OCI-LY7 (cell line): Measurements from ENCODE around the gene SKP1. TPM values are rescaled to one million over a fixed set of nuclear protein-coding genes. Genes with fewer than 3 reads are reported as not detected.

Experiments
- BruUV-seq: library from RNA; stranded (reverse); fragments of 400-500 nt; replicated peaks from 2 replicates; lab custom pipeline; 2021; lab: Mats Ljungman, UMichigan
- CTCF ChIA-PET: fragments of 300-600 bp; sonication (Branson Sonifier 250); formaldehyde crosslinking; loops from one replicate; lab custom pipeline; 2022; ENCODE audit warnings: antibody characterized with exemption; ENCODE audit not compliant: unreplicated experiment; lab: Charles Lee
- POLR2A ChIA-PET: fragments of 300-600 bp; sonication (Branson Sonifier 250); formaldehyde crosslinking; loops from one replicate; lab custom pipeline; 2022; ENCODE audit warnings: antibody characterized with exemption; lab: Charles Lee
- DNase-seq: peaks from one replicate; pipeline ENCODE4 v3.0.0-alpha.2; 2015; ENCODE audit warnings: low spot score
- H2AFZ ChIP-seq: fragments of 200-600 bp; sonication (generic), shearing (Covaris generic); 2 replicates; pipeline ENCODE4 v1.6.1; 2014; ENCODE audit warnings: mild to moderate bottlenecking, antibody characterized with exemption, low read length, moderate library complexity
- H3K27ac ChIP-seq: fragments of 200-600 bp; sonication (generic); 2 replicates; pipeline ENCODE4 v1.5.1; 2014; ENCODE audit warnings: mixed run types, low read depth, mild to moderate bottlenecking, moderate library complexity, low read length, inconsistent platforms; ENCODE audit not compliant: poor library complexity, severe bottlenecking
- H3K36me3 ChIP-seq: fragments of 200-600 bp; sonication (generic); 2 replicates; pipeline ENCODE4 v1.6.1; 2014; ENCODE audit warnings: mild to moderate bottlenecking, antibody characterized with exemption, low read length, moderate library complexity, mixed read lengths; ENCODE audit not compliant: insufficient read depth
- H3K4me1 ChIP-seq: fragments of 200-600 bp; sonication (generic); 2 replicates; pipeline ENCODE4 v1.5.1; 2014; ENCODE audit warnings: mild to moderate bottlenecking, low read length; ENCODE audit not compliant: insufficient read depth, poor library complexity, severe bottlenecking
- H3K4me2 ChIP-seq: fragments of 200-600 bp; sonication (generic); 2 replicates; pipeline ENCODE4 v1.6.1; 2014; ENCODE audit warnings: mild to moderate bottlenecking, low read length
- H3K4me3 ChIP-seq: fragments of 200-600 bp; sonication (generic); 2 replicates; pipeline ENCODE4 v1.5.1; 2014; ENCODE audit warnings: mild to moderate bottlenecking, low read depth, low read length; ENCODE audit not compliant: poor library complexity, severe bottlenecking
- H3K79me2 ChIP-seq: fragments of 200-600 bp; sonication (generic); 2 replicates; pipeline ENCODE4 v1.6.1; 2016; ENCODE audit warnings: low read depth, mild to moderate bottlenecking, low read length, moderate library complexity, mixed read lengths; ENCODE audit not compliant: insufficient read depth
- H3K9me2 ChIP-seq: fragments of 200-600 bp; sonication (generic); 2 replicates; pipeline ENCODE4 v1.6.1; 2016; ENCODE audit warnings: mild to moderate bottlenecking, low read length, mixed read lengths; ENCODE audit not compliant: insufficient read depth
- H3K9me3 ChIP-seq: fragments of 200-600 bp; sonication (generic); 2 replicates; pipeline ENCODE4 v1.6.1; 2014; ENCODE audit warnings: mild to moderate bottlenecking, mixed run types, low read length, mixed read lengths
- H4K20me1 ChIP-seq: fragments of 200-600 bp; sonication (generic); 2 replicates; pipeline ENCODE4 v1.6.1; 2014; ENCODE audit warnings: mild to moderate bottlenecking, antibody characterized with exemption, low read length, moderate library complexity, mixed read lengths; ENCODE audit not compliant: insufficient read depth
- CTCF ChIP-seq: fragments of 200-600 bp; sonication (generic); conservative IDR thresholded peaks from 2 replicates; pipeline ENCODE4 v1.5.1; 2014; ENCODE audit warnings: mild to moderate bottlenecking, antibody characterized with exemption, low read length, moderate library complexity, mixed read lengths
- EZH2phosphoT487 ChIP-seq: fragments of 200-600 bp; sonication (generic); IDR thresholded peaks from 2 replicates; pipeline ENCODE4 v1.6.1; 2018; ENCODE audit warnings: low read depth, borderline replicate concordance, mild to moderate bottlenecking, mixed run types, antibody characterized with exemption, low read length, moderate library complexity, mixed read lengths
- intact Hi-C: fragments of 100-400 bp; cut with micrococcal nuclease; formaldehyde crosslinking; loops from one replicate; pipeline ENCODE4 v1.10.0; 2022; ENCODE audit not compliant: unreplicated experiment
- total RNA-seq, 2 experiments: library from RNA; depleted of rRNA in 1 of 2; stranded (reverse); fragments of >200 nt in 1 of 2; shearing (Covaris generic) in 1 of 2; gene quantifications; 2 replicates each; pipeline ENCODE4 v1.2.3, GENCODE V29; 2014 to 2022

The SKP1 gene
- total RNA-seq, 2 experiments from 2014 or later = 129 to 204 TPM

- no TSS peak for BruUV-seq
- ChIA-PET CTCF (no interaction called here), POLR2A (interaction anchor here (0.7 to 2.5 kb wide), 3 partner anchors 9 to 155 kb away, joined by 3 to 7 read pairs (median 6); no protein-coding TSS in a partner anchor)
- no peak for DNase-seq
- Histone ChIP-seq H3K4me3 (no peak overlapping the region), H3K4me1 (no peaks in the 10 kb centered on the region), H3K27ac (no peak overlapping the region), H3K36me3 (peaks cover 83% of the 10 kb centered on the region), H3K9me3 (no peaks in the 10 kb centered on the region), H3K9me2 (no peaks in the 10 kb centered on the region), H4K20me1 (no peaks in the 10 kb centered on the region), H3K4me2 (no peak overlapping the region), H2AFZ (no peak overlapping the region), H3K79me2 (no peaks in the 10 kb centered on the region)
- intact Hi-C loops = no loop called here
- no peak for TF ChIP-seq CTCF
- no peak for TF ChIP-seq EZH2phosphoT487
These were observed 27.0 kb downstream of the SKP1 start for GRCh38 chr5:134149571-134150303.

GRCh38 chr5:134148986-134149539 is 27.7 kb downstream of the SKP1 start:
- H4K20me1 ChIP-seq = no peaks in the 10 kb centered on the region
- BruUV-seq = no TSS peak
- H3K9me3 ChIP-seq = no peaks in the 10 kb centered on the region
- H3K9me2 ChIP-seq = no peaks in the 10 kb centered on the region
- TF ChIP-seq CTCF (no peak), EZH2phosphoT487 (no peak)
- intact Hi-C loops = no loop called here
- no peak overlapping the region for H3K4me2 ChIP-seq
- ChIA-PET POLR2A (interaction anchor here (0.5 to 1.6 kb wide), 2 partner anchors 8 to 95 kb away, joined by 3 to 6 read pairs; no protein-coding TSS in a partner anchor), CTCF (no interaction called here)
- DNase-seq = no peak
- peaks cover 79% of the 10 kb centered on the region for H3K36me3 ChIP-seq
- H3K4me3 ChIP-seq = no peak overlapping the region
- H2AFZ ChIP-seq = no peak overlapping the region
- H3K4me1 ChIP-seq = no peaks in the 10 kb centered on the region
- H3K27ac ChIP-seq = no peak overlapping the region
- no peaks in the 10 kb centered on the region for H3K79me2 ChIP-seq

- H3K9me2 ChIP-seq = no peaks in the 10 kb centered on the region
- intact Hi-C loops = no loop called here
- no peak for TF ChIP-seq EZH2phosphoT487
- no peak for TF ChIP-seq CTCF
- H3K27ac ChIP-seq = no peak overlapping the region
- H3K4me3 ChIP-seq = no peak overlapping the region
- no peaks in the 10 kb centered on the region for H3K4me1 ChIP-seq
- ChIA-PET CTCF (no interaction called here), POLR2A (interaction anchor here (0.5 to 0.8 kb wide), 4 partner anchors 16 to 905 kb away, joined by 3 to 4 read pairs (median 3); no protein-coding TSS in a partner anchor)
- peaks cover 79% of the 10 kb centered on the region for H3K36me3 ChIP-seq
- no peaks in the 10 kb centered on the region for H3K9me3 ChIP-seq
- no peak overlapping the region for H3K4me2 ChIP-seq
- no peak for DNase-seq
- no peak overlapping the region for H2AFZ ChIP-seq
- no peaks in the 10 kb centered on the region for H4K20me1 ChIP-seq
- no peaks in the 10 kb centered on the region for H3K79me2 ChIP-seq
- no TSS peak for BruUV-seq
These were observed 28.4 kb downstream of the SKP1 start for GRCh38 chr5:134148316-134148715.
